Muscle of back (tissue), 13 donors: ENCODE data around the gene ANTXR2. TPM values are rescaled to one million over a fixed set of nuclear protein-coding genes. Genes with fewer than 3 reads are reported as not detected.
A peak's percentile ranks its signal among the peaks of the same experiment; 100 is the strongest.
"Not testable (repeated sequence)": the region's sequence is repeated elsewhere in the genome, so short reads cannot be mapped to it uniquely, and the experiment has no call there.

Experiments
- DNase-seq, 3 donors: peaks; one replicate each; pipeline versions ENCODE4 v3.0.0 to v3.0.0-alpha.2; 2013
- long read RNA-seq, 9 donors: transcript quantifications; one replicate each; lab custom pipeline, GENCODE V29; 2026
- polyA plus RNA-seq, 10 donors: library from polyadenylated mRNA; unstranded; fragments of 120-200 nt; gene quantifications; one replicate each; pipeline ENCODE4 v1.2.1, GENCODE V29; 2013; ENCODE audit not compliant: insufficient read length in 10 of 10

Gene ANTXR2
- 100 to 1,000 TPM in 8 of 10 donors, 10 to 100 TPM in 2; 95.8 to 126 (median 107) TPM for polyA plus RNA-seq
- long read RNA-seq, donor 1, full-length matches to known transcripts = 6 of 6 reads
- long read RNA-seq, donor 1, partial matches to known transcripts = 0 of 6 reads
- long read RNA-seq, donor 1, other reads (novel, unspliced or antisense) = 0 of 6 reads
- long read RNA-seq, donor 2, full-length matches to known transcripts = 7 of 7 reads
- long read RNA-seq, donor 2, partial matches to known transcripts = 0 of 7 reads
- long read RNA-seq, donor 2, other reads (novel, unspliced or antisense) = 0 of 7 reads
- long read RNA-seq, donor 3 = 0 reads
- long read RNA-seq, donor 4, full-length matches to known transcripts = 6 of 6 reads
- long read RNA-seq, donor 4, partial matches to known transcripts = 0 of 6 reads
- long read RNA-seq, donor 4, other reads (novel, unspliced or antisense) = 0 of 6 reads
- long read RNA-seq, donor 5, full-length matches to known transcripts = 8 of 8 reads
- long read RNA-seq, donor 5, partial matches to known transcripts = 0 of 8 reads
- long read RNA-seq, donor 5, other reads (novel, unspliced or antisense) = 0 of 8 reads
- long read RNA-seq, donor 6, full-length matches to known transcripts = 18 of 36 reads
- long read RNA-seq, donor 6, partial matches to known transcripts = 18 of 36 reads
- long read RNA-seq, donor 6, other reads (novel, unspliced or antisense) = 0 of 36 reads
- long read RNA-seq, donor 7, full-length matches to known transcripts = 5 of 15 reads
- long read RNA-seq, donor 7, partial matches to known transcripts = 10 of 15 reads
- long read RNA-seq, donor 7, other reads (novel, unspliced or antisense) = 0 of 15 reads
- long read RNA-seq, donor 8, full-length matches to known transcripts = 8 of 14 reads
- long read RNA-seq, donor 8, partial matches to known transcripts = 6 of 14 reads
- long read RNA-seq, donor 8, other reads (novel, unspliced or antisense) = 0 of 14 reads
- long read RNA-seq, donor 9 = 0 reads

- peak; percentile 89 to 96 (median 93) for DNase-seq
Observed at GRCh38 chr4:80072744-80073472, at the start of gene ANTXR2. Gene ANTXR2 (minus strand): TSS chr4:80073229. CDS start chr4:80072560, 669 bp downstream.

- not testable (repeated sequence) for DNase-seq
Observed at GRCh38 chr4:80121815-80122214, 48.8 kb upstream of the ANTXR2 start.

- not testable (repeated sequence) for DNase-seq
Observed at GRCh38 chr4:80119620-80120019, 46.6 kb upstream of the ANTXR2 start.

GRCh38 chr4:80116516-80116915 lies 43.5 kb upstream of the ANTXR2 start:
- DNase-seq = no peak

GRCh38 chr4:80115368-80116181 lies 42.5 kb upstream of the ANTXR2 start:
- DNase-seq = no peak

- no peak for DNase-seq
Observed at GRCh38 chr4:80114732-80115265, 41.8 kb upstream of the ANTXR2 start.

DNA sequence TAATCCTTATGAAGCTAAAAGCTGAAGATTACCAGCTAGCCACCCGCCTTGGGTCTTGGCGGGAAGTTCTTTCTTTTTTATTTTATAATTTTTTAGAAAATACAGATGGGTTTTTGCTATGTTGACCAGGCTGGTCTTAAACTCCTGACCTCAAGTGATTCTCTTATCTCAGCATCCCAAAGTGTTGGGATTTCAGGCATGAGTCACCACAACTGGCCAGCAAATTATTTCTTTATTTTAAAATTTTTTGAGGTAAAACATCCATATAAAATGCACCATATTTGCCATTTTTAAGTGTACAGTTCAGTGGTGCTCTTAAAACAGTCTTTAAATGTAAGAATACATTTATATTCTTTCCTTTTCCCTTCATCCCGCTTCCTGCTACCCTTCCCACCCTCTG lies 40.6 kb upstream of the ANTXR2 start:
- no peak for DNase-seq

DNA sequence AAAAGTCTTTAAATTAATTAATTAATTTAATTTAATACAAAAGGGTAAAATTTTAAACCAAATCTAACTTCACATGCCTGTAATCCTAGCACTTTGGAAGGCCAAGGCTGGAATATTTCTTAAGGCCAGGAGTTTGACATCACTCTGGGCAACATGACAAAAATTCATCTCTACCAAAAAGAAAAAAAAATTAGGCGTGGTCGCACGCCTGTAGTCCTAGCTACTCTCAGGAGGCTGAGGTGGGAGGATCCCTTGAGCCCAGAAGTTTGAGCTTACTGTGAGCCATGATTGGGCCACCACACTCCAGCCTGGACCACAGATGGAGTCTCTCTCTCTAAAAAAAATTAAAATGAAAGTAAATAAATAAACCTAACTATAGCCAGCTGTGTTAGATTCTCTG lies 39.2 kb upstream of the ANTXR2 start:
- DNase-seq = peak; percentile 43 to 86 (median 82)

DNA sequence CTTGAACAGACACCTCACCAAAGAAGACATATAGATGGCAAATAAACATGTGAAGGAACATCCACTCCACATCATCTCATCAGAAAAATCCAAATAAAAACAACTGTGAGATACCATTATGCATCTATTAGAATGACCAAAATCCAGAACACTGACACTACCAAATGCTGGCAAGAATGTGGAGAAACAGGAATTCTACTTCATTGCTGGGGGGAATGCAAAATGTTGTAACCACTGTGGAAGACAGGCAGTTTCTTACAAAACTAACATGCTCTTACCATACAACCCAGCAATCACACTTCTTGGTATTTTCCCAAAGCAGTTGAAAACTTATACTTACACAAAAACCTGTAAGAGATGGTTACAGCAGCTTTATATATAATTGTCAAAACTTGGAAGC lies 38.2 kb upstream of the ANTXR2 start:
- DNase-seq = no peak

DNA sequence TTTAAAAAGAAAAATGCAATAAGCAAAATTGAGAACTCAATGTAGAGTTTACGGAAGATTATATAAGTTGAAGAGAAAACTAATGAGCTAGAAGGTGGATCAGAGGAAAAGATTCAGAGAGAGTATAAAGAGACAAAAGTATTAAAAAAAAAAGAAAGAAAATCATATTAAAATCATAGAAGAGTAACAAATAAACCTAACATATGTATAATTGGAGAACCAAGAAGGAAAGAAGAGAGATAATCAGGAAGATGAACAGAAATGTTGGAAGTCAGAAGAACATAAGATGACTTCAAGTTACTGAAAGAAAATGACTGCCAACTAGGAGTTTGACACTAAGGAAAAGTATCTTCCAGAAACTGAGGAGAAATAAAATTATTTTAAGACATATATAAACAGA lies 34.3 kb upstream of the ANTXR2 start:
- DNase-seq = no peak

- DNase-seq = no peak
Observed at GRCh38 chr4:80104927-80105326, 31.9 kb upstream of the ANTXR2 start.

DNA sequence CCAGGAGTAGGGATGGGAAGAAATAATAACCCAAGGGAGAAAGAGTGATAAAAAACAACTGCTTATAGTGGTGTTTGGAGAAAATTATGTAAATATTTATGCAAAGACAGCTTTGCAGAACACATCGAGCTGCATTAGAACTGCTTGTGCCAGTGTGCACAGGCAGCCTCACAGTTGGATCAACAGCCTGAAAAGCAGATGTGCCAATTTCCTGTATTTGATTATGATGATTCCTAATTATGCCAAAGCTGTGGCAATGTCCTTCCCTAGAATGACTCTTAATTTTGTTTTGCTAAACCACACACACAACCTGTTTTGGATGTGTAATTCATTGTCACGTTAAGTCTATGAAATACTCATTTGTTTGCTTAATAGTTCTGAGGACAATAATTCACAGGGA lies 30.6 kb upstream of the ANTXR2 start:
- no peak for DNase-seq

GRCh38 chr4:80101792-80102116 lies 28.7 kb upstream of the ANTXR2 start:
- DNase-seq = no peak

GRCh38 chr4:80101071-80101791 lies 28.2 kb upstream of the ANTXR2 start:
- peak in 2 of 3 donors; percentile 36 to 68 for DNase-seq

DNA sequence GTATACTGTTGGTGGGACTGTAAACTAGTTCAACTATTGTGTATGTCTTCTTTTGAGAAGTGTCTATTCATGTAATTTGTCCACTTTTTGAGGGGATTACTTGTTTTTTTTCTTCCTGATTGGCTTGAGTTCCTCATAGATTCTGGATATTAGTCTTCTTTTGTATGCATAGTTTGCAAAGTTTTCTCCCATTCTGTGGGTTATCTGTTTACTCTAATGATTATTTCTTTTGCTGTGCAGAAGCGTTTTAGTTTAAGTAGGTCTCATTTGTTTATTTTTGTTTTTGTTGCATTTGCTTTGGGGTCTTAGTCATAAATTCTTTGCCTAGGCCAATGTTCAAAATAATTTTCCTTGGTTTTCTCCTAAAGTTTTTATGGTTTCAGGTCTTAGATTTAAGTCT lies 26.6 kb upstream of the ANTXR2 start:
- no peak for DNase-seq

- no peak for DNase-seq
Observed at GRCh38 chr4:80098635-80099034, 25.6 kb upstream of the ANTXR2 start.

DNA sequence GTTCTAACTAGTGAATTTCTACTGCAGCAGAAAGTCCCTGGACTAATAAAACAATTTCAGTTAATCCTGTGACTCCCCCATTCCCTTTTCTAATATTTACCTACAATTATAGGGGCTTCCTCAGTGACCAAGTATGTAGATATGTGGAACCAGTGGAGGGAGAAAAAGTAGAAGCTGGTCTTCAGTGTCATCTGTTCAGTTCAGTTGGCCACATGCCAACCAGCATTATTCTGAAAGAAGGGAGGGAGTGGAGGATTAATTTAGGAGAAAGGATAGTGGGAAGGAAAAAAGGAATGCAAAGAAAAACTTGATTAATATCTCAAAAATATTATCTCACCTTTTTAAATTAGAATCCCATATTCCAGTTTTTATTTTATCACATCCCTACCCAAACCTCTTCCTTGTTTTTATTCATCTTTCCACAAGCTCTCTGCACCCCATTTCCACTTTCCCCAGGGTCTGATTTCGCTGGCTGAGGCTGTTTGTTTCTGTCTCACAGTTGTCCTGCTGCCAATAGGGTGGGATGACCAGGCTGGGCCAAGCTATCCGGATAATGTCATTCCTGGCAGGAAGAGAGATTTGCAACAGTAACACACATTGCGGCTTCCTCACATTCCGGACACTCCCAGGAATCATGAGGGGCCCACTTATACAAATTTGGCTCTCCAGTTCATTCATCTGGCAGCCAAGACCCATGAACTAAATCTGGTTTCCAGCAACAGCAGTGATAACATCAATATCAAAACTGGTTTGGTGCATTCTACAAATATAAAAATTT lies 24.6 kb upstream of the ANTXR2 start:
- peak; percentile 89 to 93 (median 91) for DNase-seq

- DNase-seq = peak in 2 of 3 donors; percentile 43 to 48
Observed at GRCh38 chr4:80096175-80096850, 23.3 kb upstream of the ANTXR2 start.

DNA sequence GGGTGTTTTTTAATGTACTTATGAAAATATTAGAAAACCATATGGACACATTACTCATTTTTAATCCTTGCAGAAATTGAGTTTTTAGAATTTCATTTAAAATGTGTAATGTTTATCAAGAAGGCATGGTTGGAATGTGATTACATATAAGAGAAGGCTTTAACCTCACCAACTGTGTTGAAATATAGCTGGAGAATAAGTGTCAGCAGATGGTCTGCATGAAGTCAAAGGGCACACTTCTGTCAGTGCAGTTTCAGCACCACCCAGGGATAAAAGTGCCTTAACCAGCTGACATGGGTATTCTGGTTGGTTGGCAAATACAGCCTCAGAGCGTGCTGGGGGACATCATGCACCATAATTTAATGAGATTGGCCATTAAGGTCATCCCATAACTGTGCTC lies 21.2 kb upstream of the ANTXR2 start:
- DNase-seq = no peak
